Astrocyte of the spinal cord (primary cell): ENCODE measurements around the gene TBC1D1.

Source experiments
- DNase-seq: peaks from one replicate; pipeline ENCODE4 v3.0.0; 2011; ENCODE audit warnings: low read depth, low spot score
- H3K4me3 ChIP-seq: 2 replicates; pipeline ENCODE4 v1.5.1; 2011; ENCODE audit warnings: low read depth, mild to moderate bottlenecking, low read length, moderate library complexity
- CTCF ChIP-seq: IDR thresholded peaks from 2 replicates; pipeline ENCODE4 v1.5.1; 2012; ENCODE audit warnings: low read depth, mild to moderate bottlenecking, low read length, inconsistent platforms
- in situ Hi-C: cut with HindIII; loops from 2 replicates; pipeline ENCODE4 v1.10.0; 2017; ENCODE audit warnings: low sequenced_read_pairs

The TBC1D1 gene

GRCh38 chr4:38176165-38176564 lies 285.3 kb downstream of the TBC1D1 start:
- DNase-seq = no peak
- H3K4me3 ChIP-seq = no peak overlapping the region
- no peak for TF ChIP-seq CTCF
- in situ Hi-C loops = no loop called here

- peak; percentile 67 for DNase-seq
- in situ Hi-C loops = no loop called here
- no peak for TF ChIP-seq CTCF
- H3K4me3 ChIP-seq = no peak overlapping the region
These were observed 286.2 kb downstream of the TBC1D1 start for GRCh38 chr4:38177035-38177546.

DNA sequence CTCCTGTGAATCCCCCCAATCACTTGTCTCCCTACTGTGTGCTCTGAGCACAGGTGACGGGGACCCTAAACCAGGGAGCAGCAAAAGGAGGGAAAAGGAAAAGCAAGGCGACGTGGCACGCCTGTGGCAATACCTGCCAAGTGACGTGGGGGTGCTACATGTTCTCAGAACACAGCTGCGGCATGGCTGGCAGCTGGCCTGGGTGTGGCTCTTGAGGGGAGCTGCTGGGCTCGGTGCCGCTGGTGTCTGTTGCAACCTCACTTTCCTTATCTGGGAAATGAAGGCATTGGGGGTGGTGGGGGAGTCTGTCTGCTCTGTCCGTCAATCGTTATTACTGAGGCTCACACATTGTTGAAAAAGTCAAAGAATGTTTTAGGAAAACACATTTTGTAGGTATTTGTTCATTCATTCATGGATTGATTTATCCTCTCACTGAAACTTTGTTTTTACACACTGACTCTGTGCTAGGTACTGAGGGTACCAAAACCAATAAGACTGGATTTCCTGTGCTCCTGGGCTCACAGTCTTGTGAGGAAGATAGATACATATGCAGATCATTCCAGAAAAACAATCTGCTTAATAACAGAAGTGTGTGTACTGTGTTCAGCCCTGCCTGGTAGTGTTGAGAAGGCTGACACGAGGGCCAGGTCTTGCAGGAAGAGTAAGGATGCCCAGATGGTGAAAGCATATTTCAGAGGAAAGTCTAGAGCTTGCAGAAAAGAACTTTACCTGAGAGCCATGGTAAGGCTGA lies 286.9 kb downstream of the TBC1D1 start:
- no peak for DNase-seq
- no peak for TF ChIP-seq CTCF
- in situ Hi-C loops = no loop called here
- no peak overlapping the region for H3K4me3 ChIP-seq

GRCh38 chr4:38178392-38178995 lies 287.6 kb downstream of the TBC1D1 start:
- no peak for TF ChIP-seq CTCF
- in situ Hi-C loops = no loop called here
- H3K4me3 ChIP-seq = no peak overlapping the region
- no peak for DNase-seq

- in situ Hi-C loops = no loop called here
- no peak overlapping the region for H3K4me3 ChIP-seq
- peak; percentile 84 for TF ChIP-seq CTCF
- DNase-seq = peak; percentile 77
These were observed 288.9 kb downstream of the TBC1D1 start for GRCh38 chr4:38179690-38180377.

GRCh38 chr4:38180456-38180855 lies 289.6 kb downstream of the TBC1D1 start:
- no peak for DNase-seq
- TF ChIP-seq CTCF = no peak
- H3K4me3 ChIP-seq = no peak overlapping the region
- in situ Hi-C loops = no loop called here
